ENCODE results near the gene UMAD1. TPM values are rescaled to one million over a fixed set of nuclear protein-coding genes. Genes with fewer than 3 reads are reported as not detected.

The UMAD1 gene
- total RNA-seq, 2 donors from 2014 or later = 10.7 to 12.3 TPM

DNA sequence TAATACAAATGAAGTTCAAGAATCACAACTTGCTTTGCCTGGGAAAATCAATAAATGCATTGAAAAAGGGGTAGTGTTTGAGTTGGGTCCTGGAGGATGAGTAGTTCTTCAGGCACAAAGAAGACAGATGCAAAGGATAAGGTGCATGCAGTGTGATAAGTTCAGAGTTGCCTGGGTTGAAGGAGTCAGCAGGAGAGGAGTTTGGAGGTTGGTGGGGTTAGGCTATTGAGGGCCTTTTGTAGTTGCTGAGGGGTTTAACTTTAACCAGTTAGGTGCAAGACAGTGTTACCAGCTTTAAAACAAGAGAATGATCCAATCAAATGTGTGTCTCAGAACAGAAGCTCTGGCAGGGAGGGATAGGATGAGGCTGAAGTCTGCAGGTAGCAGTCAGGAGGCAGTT lies 283.8 kb downstream of the UMAD1 start:
- intact Hi-C loops (cut with DNase I) = no loop called here

More for the DNA sequence above, 283.8 kb downstream of the UMAD1 start:
- DNase-seq (ENCODE audit: low spot score) = no peak

Other genes with a start within 250 kb of the UMAD1 start
- gene COL28A1, start 104.9 kb upstream of the UMAD1 start, total RNA-seq = 1 to 10 TPM in 1 of 2 donors, under 1 TPM in 1; 0.46 to 1.0 TPM
- gene MIOS, start 73.9 kb upstream of the UMAD1 start, total RNA-seq = 10 to 100 TPM; 21.0 to 21.2 TPM
- gene RPA3, start 77.9 kb downstream of the UMAD1 start, total RNA-seq = 10 to 100 TPM; 17.0 to 18.2 TPM

Measured in posterior vena cava (tissue), 2 donors.